Testis (tissue), 3 donors: ENCODE data around the gene PIGS. TPM values are rescaled to one million over a fixed set of nuclear protein-coding genes. Genes with fewer than 3 reads are reported as not detected.

ENCODE experiments used
- DNase-seq: peaks from one replicate; pipeline ENCODE4 v3.0.0-alpha.2; 2019
- H3K27ac ChIP-seq, 2 donors: fragments of 200-600 bp; sonication (generic); one replicate each; pipeline ENCODE4 v1.5.1; 2019
- H3K27me3 ChIP-seq: fragments of 200-600 bp; sonication (generic); one replicate; pipeline ENCODE4 v1.5.1; 2019
- H3K36me3 ChIP-seq: fragments of 200-600 bp; sonication (generic); one replicate; pipeline ENCODE4 v1.5.1; 2017; ENCODE audit warnings: low read depth; ENCODE audit errors: missing control alignments
- H3K4me1 ChIP-seq: fragments of 200-600 bp; sonication (generic); one replicate; pipeline ENCODE4 v1.5.1; 2019
- H3K4me3 ChIP-seq, 2 donors: fragments of 200-600 bp; sonication (generic); one replicate each; pipeline ENCODE4 v1.5.1; 2017 to 2019
- H3K9me3 ChIP-seq: fragments of 200-600 bp; sonication (generic); one replicate; pipeline ENCODE4 v1.5.1; 2017
- POLR2A ChIP-seq: fragments of 450-650 bp; IDR thresholded peaks from one replicate; pipeline ENCODE4 v1.6.1; 2017; ENCODE audit warnings: antibody characterized with exemption, mild to moderate bottlenecking, moderate library complexity
- WGBS, 2 donors: methylation state at CpG; one replicate each; pipeline ENCODE4 v1.1.5; 2018; 5-methylcytosine and 5-hydroxymethylcytosine counted together
- intact Hi-C: fragments of 100-400 bp; cut with DNase I; formaldehyde crosslinking; loops from one replicate; pipeline ENCODE4 v1.15.1; 2023; ENCODE audit warnings: low total_unique reads
- polyA plus RNA-seq: library from polyadenylated mRNA; stranded (reverse); fragments of 350-450 nt; fragmentation: Illumina TruSeq; extraction: RNeasy Lipid Tissue Mini Kit (QIAGEN cat#74804); gene quantifications from one replicate; pipeline ENCODE4 v1.2.3, GENCODE V29; 2014; ENCODE audit warnings: low read depth, low replicate concordance; ENCODE audit not compliant: insufficient read depth
- total RNA-seq, 2 donors: library from RNA; depleted of rRNA; stranded (reverse); fragments of >200 nt; gene quantifications; one replicate each; pipeline ENCODE4 v1.2.3, GENCODE V29; 2016
- TF ChIP-seq, protein P1 (sequence below), 3 experiments: fragments of 450-650 bp in 2 of 3; fragments of 200-600 bp in 1 of 3; sonication (generic) in 1 of 3; IDR thresholded peaks; one replicate each; pipeline ENCODE4 v1.5.1; 2016 to 2019; ENCODE audit warnings: antibody characterized with exemption in 3 of 3, mild to moderate bottlenecking in 2 of 3, moderate library complexity in 1 of 3

The PIGS gene
- total and polyA plus RNA-seq, 3 donors from 2014 or later, result 57.7 to 124 (median 92.4) TPM

DNA sequence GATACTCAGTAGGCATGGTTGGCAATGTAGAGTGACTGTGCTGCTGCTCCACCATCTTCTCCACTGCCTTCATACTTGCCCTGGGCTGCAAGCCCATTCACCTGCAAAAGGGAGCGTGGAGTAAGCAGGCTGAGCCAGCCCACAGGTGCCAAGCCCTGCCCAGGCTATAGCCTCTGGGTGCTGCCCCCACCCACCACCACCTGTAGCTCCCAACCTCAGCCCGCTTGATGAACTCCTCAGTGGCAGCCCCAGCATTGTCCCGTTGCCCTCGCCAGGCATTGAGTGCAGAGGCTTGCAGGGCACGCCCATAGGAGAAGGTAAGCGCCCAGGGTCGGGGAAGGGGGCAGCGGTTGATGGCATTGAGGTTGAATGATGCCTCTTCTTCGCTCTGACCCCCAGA is 2.2 kb upstream of the PIGS start:
- no peak for TF ChIP-seq POLR2A
- TF ChIP-seq, protein P1, sequence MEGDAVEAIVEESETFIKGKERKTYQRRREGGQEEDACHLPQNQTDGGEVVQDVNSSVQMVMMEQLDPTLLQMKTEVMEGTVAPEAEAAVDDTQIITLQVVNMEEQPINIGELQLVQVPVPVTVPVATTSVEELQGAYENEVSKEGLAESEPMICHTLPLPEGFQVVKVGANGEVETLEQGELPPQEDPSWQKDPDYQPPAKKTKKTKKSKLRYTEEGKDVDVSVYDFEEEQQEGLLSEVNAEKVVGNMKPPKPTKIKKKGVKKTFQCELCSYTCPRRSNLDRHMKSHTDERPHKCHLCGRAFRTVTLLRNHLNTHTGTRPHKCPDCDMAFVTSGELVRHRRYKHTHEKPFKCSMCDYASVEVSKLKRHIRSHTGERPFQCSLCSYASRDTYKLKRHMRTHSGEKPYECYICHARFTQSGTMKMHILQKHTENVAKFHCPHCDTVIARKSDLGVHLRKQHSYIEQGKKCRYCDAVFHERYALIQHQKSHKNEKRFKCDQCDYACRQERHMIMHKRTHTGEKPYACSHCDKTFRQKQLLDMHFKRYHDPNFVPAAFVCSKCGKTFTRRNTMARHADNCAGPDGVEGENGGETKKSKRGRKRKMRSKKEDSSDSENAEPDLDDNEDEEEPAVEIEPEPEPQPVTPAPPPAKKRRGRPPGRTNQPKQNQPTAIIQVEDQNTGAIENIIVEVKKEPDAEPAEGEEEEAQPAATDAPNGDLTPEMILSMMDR (IDR thresholded peaks at IDR 0.05), result no peak
- H3K9me3 ChIP-seq, result no peaks in the 10 kb centered on the region
- H3K4me3 ChIP-seq, result no peak overlapping the region
- DNase-seq, result no peak
- H3K4me1 ChIP-seq, result peaks cover 25% of the 10 kb centered on the region
- H3K27me3 ChIP-seq, result no peaks in the 10 kb centered on the region
- WGBS, 2 donors, result 97% methylated on average over 9 of the region's 9 CpGs
- no peak overlapping the region for H3K27ac ChIP-seq
- intact Hi-C loops, result no loop called here
- no peaks in the 10 kb centered on the region for H3K36me3 ChIP-seq

GRCh38 chr17:28573040-28573380 is 1.7 kb upstream of the PIGS start:
- no peak for DNase-seq
- Histone ChIP-seq H3K27me3 (no peaks in the 10 kb centered on the region), H3K36me3 (no peaks in the 10 kb centered on the region), H3K9me3 (no peaks in the 10 kb centered on the region), H3K4me3 (no peak overlapping the region), H3K27ac (no peak overlapping the region), H3K4me1 (peaks cover 25% of the 10 kb centered on the region)
- intact Hi-C loops, result no loop called here
- no peak for TF ChIP-seq POLR2A
- TF ChIP-seq, protein P1 (IDR thresholded peaks at IDR 0.05), result no peak

DNA sequence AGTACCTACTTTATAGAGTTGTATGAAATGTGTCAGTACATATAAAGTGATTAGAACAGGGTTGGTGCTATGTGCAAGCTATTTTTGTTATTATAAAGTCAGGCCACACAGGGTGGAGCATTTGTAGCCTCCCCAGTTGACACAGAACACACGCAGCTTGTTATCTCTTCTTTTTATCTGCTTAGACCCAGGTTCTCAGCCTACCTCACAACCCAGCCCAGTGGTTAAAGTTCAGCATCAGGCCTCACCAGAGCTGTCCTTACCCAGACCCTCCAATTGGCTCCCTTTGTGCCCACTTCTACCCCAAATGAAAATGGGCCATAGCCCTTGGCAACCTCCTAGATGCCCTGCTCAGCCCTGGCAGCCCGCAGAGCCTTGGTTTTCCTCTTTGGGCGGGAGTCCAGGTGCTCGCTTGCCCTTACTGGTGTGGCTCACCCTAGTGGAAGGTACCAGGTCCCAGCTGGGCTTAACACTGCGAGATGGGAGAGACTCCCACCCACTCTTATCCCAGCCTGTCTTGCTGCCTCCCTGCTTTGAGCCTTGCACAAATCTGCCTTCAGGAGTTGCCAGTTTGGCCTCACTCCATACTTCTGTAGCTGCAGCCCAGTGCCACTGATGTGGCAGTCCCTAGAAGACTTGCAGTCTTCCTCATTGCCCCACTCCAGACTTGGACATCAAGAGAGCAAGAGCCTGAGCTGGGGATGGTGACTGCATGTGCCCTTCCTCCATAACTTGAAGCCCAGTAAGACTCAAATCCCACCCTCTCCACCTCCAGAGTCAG is 1.1 kb upstream of the PIGS start:
- Histone ChIP-seq H3K27ac (peak overlapping the region in 1 of 2 donors; percentile 71), H3K9me3 (no peaks in the 10 kb centered on the region), H3K4me1 (peaks cover 25% of the 10 kb centered on the region), H3K36me3 (no peaks in the 10 kb centered on the region), H3K27me3 (no peaks in the 10 kb centered on the region), H3K4me3 (no peak overlapping the region)
- 55 to 76% methylated on average over 3 to 5 of the region's 5 CpGs for WGBS, 2 donors
- no peak for DNase-seq
- TF ChIP-seq, protein P1 (IDR thresholded peaks at IDR 0.05), result no peak
- intact Hi-C loops, result no loop called here

DNA sequence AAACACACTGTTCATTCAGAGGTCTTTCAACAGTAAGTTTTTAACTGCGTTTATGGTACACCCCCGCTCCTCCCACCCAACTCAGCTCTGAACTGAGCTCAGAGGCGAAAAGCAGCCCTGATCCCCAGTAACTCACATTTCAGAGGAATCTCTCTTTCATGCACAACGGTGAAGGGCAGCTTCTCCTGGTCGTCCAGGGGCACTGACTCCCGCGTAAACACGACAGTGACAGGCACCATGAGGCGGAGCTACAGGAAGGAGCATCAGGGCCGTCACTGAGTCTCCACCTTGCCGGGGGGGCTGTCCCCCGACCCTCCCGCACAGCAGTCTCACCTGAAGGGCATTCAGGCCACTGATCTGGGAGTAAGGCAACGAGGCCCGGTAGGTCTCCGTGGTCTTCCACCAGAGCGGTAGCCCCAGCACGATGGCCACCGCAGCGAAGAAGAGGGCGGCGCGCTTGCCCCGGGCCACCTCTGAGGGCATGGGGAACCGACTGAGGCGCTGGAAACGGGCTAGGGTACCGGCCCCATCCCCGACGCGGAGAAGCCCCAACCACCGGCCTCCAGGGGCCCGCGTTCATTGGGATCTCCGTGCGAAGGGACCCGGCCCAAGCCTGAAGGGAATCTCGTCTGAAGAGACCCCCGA is 486 bp downstream of the PIGS start:
- 1 to 3% methylated on average over 9 to 39 of the region's 39 CpGs for WGBS, 2 donors
- Histone ChIP-seq H3K27me3 (no peaks in the 10 kb centered on the region), H3K9me3 (no peaks in the 10 kb centered on the region), H3K36me3 (no peaks in the 10 kb centered on the region), H3K4me3 (peak overlapping the region; percentile 72 to 90), H3K4me1 (peaks cover 19% of the 10 kb centered on the region), H3K27ac (peak overlapping the region; percentile 71 to 82)
- TF ChIP-seq, protein P1 (IDR thresholded peaks at IDR 0.05), result no peak
- no peak for TF ChIP-seq POLR2A
- peak; percentile 74 for DNase-seq
- intact Hi-C loops, result no loop called here
